Measurements from ENCODE around the gene CDH11. TPM values are rescaled to one million over a fixed set of nuclear protein-coding genes. Genes with fewer than 3 reads are reported as not detected.

The CDH11 gene
- polyA plus RNA-seq, 1 donor (not counting 4 experiments of a cell fraction or from before 2014, with no cell fraction given): 36.8 TPM

GRCh38 chr16:64991001-64991400 is 130.9 kb downstream of the CDH11 start:
- Histone ChIP-seq H3K36me3 (ENCODE audit: control insufficient read depth in 2 of 2, extremely low read depth in 1 of 2, insufficient read depth in 2 of 2, low read length in 2 of 2) (no peaks in the 10 kb centered on the region), H3K9ac (ENCODE audit: control insufficient read depth, extremely low read depth, insufficient read depth, low read length) (no peak overlapping the region), H3K27me3 (ENCODE audit: control insufficient read depth, extremely low read depth, insufficient read depth, low read length) (no peaks in the 10 kb centered on the region), H3K9me1 (ENCODE audit: control insufficient read depth, extremely low read depth, insufficient read depth, low read length) (no peaks in the 10 kb centered on the region), H3K79me2 (ENCODE audit: control insufficient read depth, insufficient read depth, low read length) (no peaks in the 10 kb centered on the region), H3K27ac (ENCODE audit: control insufficient read depth, insufficient read depth, low read length) (no peak overlapping the region), H3K4me1 (ENCODE audit: control insufficient read depth, extremely low read depth, insufficient read depth, low read length) (no peaks in the 10 kb centered on the region), H4K20me1 (ENCODE audit: control insufficient read depth, extremely low read depth, insufficient read depth, low read length) (no peaks in the 10 kb centered on the region), H2AFZ (ENCODE audit: control insufficient read depth, low read length) (no peak overlapping the region), H3K4me2 (ENCODE audit: control insufficient read depth, extremely low read depth, insufficient read depth, low read depth, low read length) (no peak overlapping the region), H3K4me3 (ENCODE audit: control insufficient read depth in 2 of 3, extremely low read depth in 1 of 3, insufficient read depth in 2 of 3, low read depth in 1 of 3, low read length in 3 of 3) (no peak overlapping the region), H3K9me3 (ENCODE audit: control insufficient read depth, low read depth, low read length) (no peaks in the 10 kb centered on the region)
- DNase-seq (ENCODE audit: low read depth, low spot score) (no peak), FAIRE-seq (no peak)
- TF ChIP-seq EZH2 (IDR thresholded peaks at IDR 0.05; ENCODE audit: low read length) (no peak), CTCF (optimal IDR thresholded peaks at IDR 0.05 in 1 of 3, IDR thresholded peaks at IDR 0.05 in 1 of 3, conservative IDR thresholded peaks at IDR 0.05 in 1 of 3; ENCODE audit: extremely low read depth in 1 of 3, insufficient read depth in 2 of 3, low read length in 3 of 3) (no peak)
- dilution Hi-C loops (cut with MboI; ENCODE audit: extremely low pct_ligation_motif_present, low sequenced_read_pairs): no loop called here

DNA sequence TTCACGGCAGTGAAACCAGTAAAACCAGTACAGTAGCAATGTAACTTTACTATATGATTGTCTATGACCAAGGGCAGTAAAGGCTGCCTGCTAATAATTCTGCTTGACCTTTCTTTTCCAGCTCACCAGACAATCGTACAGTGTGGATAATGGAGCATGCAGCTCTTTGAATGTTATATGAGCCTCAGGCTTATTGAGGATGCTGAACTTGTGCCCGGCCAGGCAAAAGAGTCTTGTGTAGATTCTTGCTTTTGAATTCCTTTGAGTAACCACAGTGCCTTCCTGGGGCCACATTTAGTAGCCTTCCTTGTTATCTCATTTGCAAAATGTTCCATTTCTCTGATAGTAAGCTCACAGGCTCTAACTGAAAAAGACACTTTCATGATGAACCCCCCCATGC is 131.8 kb downstream of the CDH11 start:
- Histone ChIP-seq H4K20me1 (ENCODE audit: control insufficient read depth, extremely low read depth, insufficient read depth, low read length) (no peaks in the 10 kb centered on the region), H3K9me1 (ENCODE audit: control insufficient read depth, extremely low read depth, insufficient read depth, low read length) (no peaks in the 10 kb centered on the region), H3K4me1 (ENCODE audit: control insufficient read depth, extremely low read depth, insufficient read depth, low read length) (no peaks in the 10 kb centered on the region), H2AFZ (ENCODE audit: control insufficient read depth, low read length) (no peak overlapping the region), H3K4me2 (ENCODE audit: control insufficient read depth, extremely low read depth, insufficient read depth, low read depth, low read length) (no peak overlapping the region), H3K79me2 (ENCODE audit: control insufficient read depth, insufficient read depth, low read length) (no peaks in the 10 kb centered on the region), H3K4me3 (ENCODE audit: control insufficient read depth in 2 of 3, extremely low read depth in 1 of 3, insufficient read depth in 2 of 3, low read depth in 1 of 3, low read length in 3 of 3) (no peak overlapping the region), H3K27ac (ENCODE audit: control insufficient read depth, insufficient read depth, low read length) (no peak overlapping the region), H3K36me3 (ENCODE audit: control insufficient read depth in 2 of 2, extremely low read depth in 1 of 2, insufficient read depth in 2 of 2, low read length in 2 of 2) (no peaks in the 10 kb centered on the region), H3K9me3 (ENCODE audit: control insufficient read depth, low read depth, low read length) (no peaks in the 10 kb centered on the region), H3K9ac (ENCODE audit: control insufficient read depth, extremely low read depth, insufficient read depth, low read length) (no peak overlapping the region), H3K27me3 (ENCODE audit: control insufficient read depth, extremely low read depth, insufficient read depth, low read length) (no peaks in the 10 kb centered on the region)
- FAIRE-seq (no peak), DNase-seq (ENCODE audit: low read depth, low spot score) (no peak)
- dilution Hi-C loops (cut with MboI; ENCODE audit: extremely low pct_ligation_motif_present, low sequenced_read_pairs): no loop called here
- TF ChIP-seq CTCF (optimal IDR thresholded peaks at IDR 0.05 in 1 of 3, IDR thresholded peaks at IDR 0.05 in 1 of 3, conservative IDR thresholded peaks at IDR 0.05 in 1 of 3; ENCODE audit: extremely low read depth in 1 of 3, insufficient read depth in 2 of 3, low read length in 3 of 3): no peak
- TF ChIP-seq EZH2 (IDR thresholded peaks at IDR 0.05; ENCODE audit: low read length): no peak
